Measurements from ENCODE around the gene AGBL4.

AGBL4 gene

DNA sequence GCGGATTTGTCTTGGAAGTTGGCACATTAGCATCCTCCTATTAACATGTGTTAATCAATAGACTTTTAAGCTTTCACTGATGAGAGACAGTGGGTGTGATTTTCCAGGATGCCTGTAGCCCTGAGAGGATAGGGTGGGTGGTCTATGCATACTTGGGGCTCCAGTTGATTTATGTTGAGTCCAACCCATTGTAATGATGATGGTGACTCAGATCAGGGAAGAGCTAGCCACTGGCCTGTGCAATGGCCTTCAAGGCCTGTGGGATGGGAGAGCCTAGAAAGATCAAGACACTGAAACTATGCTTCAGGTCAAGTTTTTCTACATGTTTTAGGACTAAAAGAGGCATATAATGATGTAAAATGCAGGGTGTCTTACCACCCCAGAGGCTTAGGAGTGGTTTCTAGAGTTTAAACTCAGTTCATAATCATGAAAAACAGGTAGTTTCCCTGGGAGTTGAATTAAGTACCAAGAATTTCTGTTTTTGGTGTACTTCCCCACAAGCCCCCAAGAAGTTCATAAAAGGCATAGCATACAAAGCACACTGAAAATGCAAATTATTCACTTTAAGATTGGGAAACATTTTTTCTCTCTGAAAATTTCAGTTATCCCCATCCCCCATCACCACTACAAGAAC lies 1267.0 kb downstream of the AGBL4 start:
- DNase-seq, result no peak

- no peak for DNase-seq
These were observed 1270.5 kb downstream of the AGBL4 start for GRCh38 chr1:48753293-48753692.

DNA sequence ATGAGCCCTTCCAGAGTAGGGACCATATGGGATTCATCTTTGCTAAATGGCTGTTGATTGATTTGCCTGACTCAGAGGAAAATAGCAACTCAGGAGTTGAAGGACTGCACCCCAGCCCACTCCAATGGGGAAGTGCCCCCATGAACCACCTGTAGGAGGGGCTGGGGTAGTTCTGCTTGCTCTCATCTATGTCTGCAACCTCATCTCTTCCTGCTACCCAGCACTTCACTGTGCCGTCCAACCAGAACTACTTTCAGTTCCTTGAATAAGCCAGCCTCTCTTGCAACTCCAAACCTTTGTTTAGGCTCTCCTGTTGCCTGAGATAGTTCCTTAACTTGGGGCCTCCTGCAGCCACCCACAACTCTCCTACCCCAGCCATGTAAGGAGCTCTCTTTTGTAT lies 1273.6 kb downstream of the AGBL4 start:
- no peak for DNase-seq

- DNase-seq, result no peak
These were observed 1274.7 kb downstream of the AGBL4 start for GRCh38 chr1:48749068-48749467.

DNA sequence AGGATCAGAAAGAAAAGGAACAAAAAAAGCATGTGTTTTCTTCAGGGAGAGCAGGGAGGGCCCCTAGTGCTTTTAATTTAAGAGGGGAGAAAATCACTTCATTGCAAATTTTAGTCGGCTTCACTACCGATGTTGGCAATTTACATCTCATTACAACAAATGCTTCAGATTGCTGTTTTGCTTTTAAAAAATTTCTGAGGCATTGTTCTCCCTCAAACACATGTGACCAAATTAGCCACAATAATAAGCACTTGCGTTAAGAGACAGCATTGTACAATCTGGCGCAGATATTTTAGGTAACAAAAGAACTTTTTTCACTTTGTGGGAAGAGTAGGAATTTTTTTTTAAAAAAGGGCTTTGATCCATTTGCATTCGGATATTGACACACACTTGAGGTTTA lies 1276.8 kb downstream of the AGBL4 start:
- DNase-seq, result no peak

- DNase-seq, result no peak
These were observed 1279.7 kb downstream of the AGBL4 start for GRCh38 chr1:48744032-48744431.

DNA sequence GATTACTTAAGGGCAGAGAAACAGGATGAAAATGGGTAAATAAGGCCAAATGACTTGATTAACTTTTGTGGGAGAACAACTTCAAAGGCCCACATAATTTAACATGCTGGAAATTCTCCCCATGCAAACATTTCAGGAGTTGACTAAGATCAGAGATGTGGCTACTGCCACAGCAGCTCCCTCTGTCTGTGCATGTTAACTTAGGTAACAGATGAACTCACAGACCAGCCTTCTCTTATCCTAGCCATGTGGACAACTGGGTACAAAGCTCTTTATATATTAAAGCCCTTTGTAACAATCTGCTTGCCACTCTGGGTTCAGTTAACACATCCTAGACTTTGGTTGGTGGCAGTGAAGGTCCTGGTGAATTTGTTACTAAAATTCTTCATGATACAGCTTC lies 1280.3 kb downstream of the AGBL4 start:
- no peak for DNase-seq

DNA sequence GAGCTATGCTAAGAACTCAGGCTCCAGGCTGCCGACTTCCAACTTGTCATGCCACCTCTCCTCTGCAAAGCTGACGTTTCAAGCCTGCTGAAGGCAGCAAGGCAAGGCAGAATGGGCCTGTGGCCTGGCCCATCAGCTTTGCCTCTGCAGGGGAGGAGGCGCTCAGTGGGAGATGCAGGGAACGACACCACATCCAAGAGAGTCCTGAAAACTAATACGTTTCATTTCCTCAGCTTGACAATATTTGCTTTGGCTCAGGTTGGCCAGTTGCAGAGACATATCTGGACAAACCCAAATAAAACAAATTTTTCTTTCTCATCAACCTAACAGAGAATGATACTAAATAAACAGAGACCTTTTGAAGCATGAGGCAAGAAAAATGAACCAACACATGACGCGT lies 1282.4 kb downstream of the AGBL4 start:
- DNase-seq, result no peak

DNA sequence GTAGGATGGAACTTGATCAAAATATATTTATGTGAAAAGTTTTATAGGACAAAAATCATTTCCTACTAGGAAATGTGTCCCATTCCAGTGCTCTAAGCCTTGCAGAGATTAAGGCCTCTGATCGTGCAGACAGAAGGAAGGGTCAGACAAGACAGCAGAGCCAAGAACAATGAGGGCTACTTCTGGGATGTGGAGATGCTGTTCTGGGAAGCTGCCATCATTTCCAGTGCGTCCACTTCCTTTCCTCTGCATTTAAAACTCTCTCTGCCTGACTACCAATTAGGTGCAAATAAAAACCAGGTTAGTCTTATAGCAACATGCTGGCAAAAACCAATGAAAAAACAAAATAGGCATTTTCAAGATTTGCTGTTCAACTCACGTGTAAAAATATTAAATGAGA lies 1283.1 kb downstream of the AGBL4 start:
- DNase-seq, result no peak

DNA sequence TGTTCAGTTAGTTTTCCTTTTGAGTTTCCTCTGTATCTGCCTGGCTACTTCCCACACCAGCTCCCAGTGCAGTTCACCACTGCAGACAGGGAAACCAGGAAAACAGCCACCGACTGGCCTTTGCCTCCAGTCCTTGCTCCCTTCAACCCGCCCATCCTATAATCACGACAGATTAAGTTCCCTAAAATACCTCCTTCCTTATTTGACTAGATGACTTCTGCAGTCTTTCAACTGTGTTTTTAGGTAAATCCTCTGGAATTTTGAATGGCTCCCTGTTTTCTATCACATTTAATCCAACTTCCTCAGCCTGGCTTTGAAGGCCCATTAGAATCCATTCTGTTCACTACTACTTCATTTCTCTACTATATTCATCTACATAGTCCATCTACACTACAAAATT lies 1284.7 kb downstream of the AGBL4 start:
- no peak for DNase-seq

DNA sequence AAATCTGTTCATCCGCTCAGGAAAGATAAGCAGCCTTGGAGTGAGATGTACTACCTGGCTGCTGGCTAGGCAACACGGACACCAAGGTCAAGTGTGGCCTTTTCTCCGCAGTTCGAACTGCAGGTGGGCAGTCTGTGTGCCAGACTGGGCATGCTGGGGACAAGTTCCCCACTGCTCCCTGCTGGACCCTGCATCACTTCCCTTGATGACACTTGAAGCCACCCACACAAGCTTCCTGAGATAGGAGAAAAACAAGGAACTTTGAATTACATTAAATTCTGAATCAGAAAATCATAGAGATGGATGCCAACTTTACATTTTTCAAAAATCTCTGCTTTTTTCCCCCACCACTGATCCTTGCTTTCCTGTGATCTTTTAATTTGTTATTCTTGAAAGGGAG lies 1285.4 kb downstream of the AGBL4 start:
- no peak for DNase-seq

GRCh38 chr1:48735796-48736195 lies 1288.0 kb downstream of the AGBL4 start:
- DNase-seq, result no peak

- no peak for DNase-seq
These were observed 1293.4 kb downstream of the AGBL4 start for GRCh38 chr1:48730164-48730910.

DNA sequence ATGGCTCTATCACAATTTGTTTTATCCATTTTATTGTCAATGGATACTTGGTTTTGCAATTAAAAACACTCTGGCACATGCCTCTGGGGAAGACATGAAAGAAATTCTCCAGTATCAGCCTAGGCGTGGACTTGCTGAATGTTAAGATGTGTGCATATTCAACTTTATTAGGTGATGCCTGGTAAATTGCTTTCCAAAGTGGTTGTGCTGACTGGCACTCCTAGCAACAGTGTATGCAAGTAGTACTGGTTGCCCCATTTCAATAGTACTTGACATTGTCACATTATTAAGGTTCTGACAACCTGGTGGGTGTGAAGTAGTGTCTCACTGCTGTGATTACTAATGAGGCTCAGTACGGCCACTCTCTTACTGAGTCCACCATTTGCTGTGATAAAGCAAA lies 1295.2 kb downstream of the AGBL4 start:
- DNase-seq, result no peak

DNA sequence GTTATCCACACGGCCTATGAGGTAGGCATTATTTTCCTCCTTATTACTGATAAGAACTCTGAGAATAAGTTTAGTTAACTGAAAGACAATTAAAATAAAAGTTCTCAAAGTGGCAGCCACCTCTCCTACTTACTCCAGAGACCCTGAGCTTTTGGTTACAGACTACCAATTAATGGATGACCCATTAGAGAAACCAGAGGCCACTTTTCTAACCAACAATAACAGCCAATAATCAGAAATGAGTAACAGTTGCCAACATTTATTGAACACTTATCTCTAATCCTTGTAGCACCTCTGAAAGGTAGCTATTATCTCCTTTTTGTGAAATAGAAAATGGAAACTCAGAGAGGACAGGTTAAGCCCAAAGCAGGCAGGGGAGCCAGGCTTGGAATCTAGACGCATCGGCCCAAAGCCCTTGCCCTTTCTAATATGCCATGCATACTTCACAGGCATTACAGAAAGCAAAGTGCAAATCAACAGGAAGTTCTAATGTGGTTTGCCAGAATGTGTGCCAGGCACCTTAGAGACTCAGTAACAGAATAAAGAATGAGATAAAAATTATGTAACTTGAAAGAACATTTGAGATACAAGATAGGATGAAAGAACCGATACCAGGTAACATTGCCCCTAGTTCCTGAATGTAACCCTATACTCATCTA lies 1297.1 kb downstream of the AGBL4 start:
- DNase-seq, result no peak

- no peak for DNase-seq
These were observed 1297.6 kb downstream of the AGBL4 start for GRCh38 chr1:48726139-48726538.

- DNase-seq, result no peak
These were observed 1298.3 kb downstream of the AGBL4 start for GRCh38 chr1:48725341-48726046.

DNA sequence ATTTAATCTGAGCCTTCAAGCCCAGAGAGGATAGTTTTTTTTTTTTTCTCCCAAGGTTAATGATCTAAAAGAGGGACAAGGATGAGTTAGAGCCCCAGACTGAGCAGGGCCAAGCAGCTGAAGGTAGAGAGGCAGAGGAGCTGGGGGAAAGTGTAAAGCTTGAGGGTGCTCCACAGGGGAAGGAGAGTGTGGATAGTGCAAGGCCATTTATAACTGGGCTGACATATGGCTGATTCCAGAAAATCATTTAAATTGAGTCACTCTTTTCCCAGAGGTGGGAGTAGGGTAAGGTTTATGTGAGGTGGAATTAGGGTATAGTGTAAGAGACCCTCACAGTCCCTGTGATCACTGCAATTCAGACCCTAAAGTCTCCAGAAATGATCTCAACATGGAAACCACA lies 1302.8 kb downstream of the AGBL4 start:
- no peak for DNase-seq

- DNase-seq, result no peak
These were observed 1305.0 kb downstream of the AGBL4 start for GRCh38 chr1:48718705-48719104.

DNA sequence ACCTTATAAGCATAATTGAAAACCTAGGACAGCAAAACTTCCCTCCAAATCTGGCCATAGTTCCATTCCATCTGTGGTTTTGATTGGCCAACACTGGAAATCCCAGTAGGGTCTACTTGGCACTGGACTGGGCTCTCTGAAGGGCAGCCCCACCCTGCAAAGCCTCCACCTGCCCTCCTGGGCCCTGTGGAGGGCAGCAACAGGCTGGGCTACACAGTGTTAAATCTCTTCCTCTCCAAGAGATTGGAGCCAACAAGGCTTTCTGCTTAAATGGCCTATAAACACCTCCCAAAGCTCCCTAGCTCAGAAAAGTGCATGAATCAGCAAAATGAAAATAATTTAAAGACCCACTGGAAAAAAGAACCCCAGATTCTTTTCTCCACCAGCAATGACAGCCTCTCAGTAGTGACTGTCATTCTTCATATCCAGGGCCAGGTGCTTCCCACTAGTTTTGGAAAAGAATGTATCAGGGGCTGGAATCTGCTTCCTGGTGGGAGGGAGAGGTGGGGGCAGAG lies 1305.6 kb downstream of the AGBL4 start:
- no peak for DNase-seq

GRCh38 chr1:48717082-48717481 lies 1306.7 kb downstream of the AGBL4 start:
- DNase-seq, result no peak

- no peak for DNase-seq
These were observed 1307.8 kb downstream of the AGBL4 start for GRCh38 chr1:48715921-48716320.

- DNase-seq, result no peak
These were observed 1312.8 kb downstream of the AGBL4 start for GRCh38 chr1:48710915-48711314.

- no peak for DNase-seq
These were observed 1313.4 kb downstream of the AGBL4 start for GRCh38 chr1:48710318-48710717.
